Endothelial cell of umbilical vein (primary cell): ENCODE results near the gene USP7. TPM values are rescaled to one million over a fixed set of nuclear protein-coding genes. Genes with fewer than 3 reads are reported as not detected.

ENCODE experiments used
- BruUV-seq: library from RNA; stranded (reverse); fragments of 400-500 nt; replicated peaks from 2 replicates; lab custom pipeline; 2021; lab: Mats Ljungman, UMichigan
- CTCF ChIA-PET: fragments of 300-600, 350-600 bp; sonication (Branson Sonifier 250); formaldehyde crosslinking; loops from one replicate; lab custom pipeline; 2021; ENCODE audit warnings: antibody characterized with exemption, inconsistent platforms; lab: Charles Lee
- POLR2A ChIA-PET: fragments of 300-600, 350-600 bp; sonication (Branson Sonifier 250); formaldehyde crosslinking; loops from one replicate; lab custom pipeline; 2021; ENCODE audit warnings: antibody characterized with exemption, inconsistent platforms; lab: Charles Lee
- DNase-seq: peaks from one replicate; pipeline ENCODE4 v3.0.0-alpha.2; 2011; ENCODE audit warnings: low read depth, low spot score
- FAIRE-seq: peaks from 2 replicates; lab custom pipeline; 2011; peaks lifted over from hg19 to GRCh38; lab: Jason Lieb, UNC
- H2AFZ ChIP-seq: 2 replicates; pipeline ENCODE4 v1.6.0; 2012; ENCODE audit warnings: low read depth, low read length, control low read depth, inconsistent platforms
- H3K27ac ChIP-seq: 2 replicates; pipeline ENCODE4 v1.5.1; 2011; ENCODE audit warnings: low read depth, mild to moderate bottlenecking, control low read depth, low read length, moderate library complexity; ENCODE audit not compliant: insufficient read depth
- H3K27me3 ChIP-seq, 2 experiments: 2 replicates each; pipeline versions ENCODE4 v1.6.0 to v1.6.1; 2011; ENCODE audit warnings: low read length in 2 of 2, mixed read lengths in 1 of 2; ENCODE audit not compliant: control insufficient read depth in 2 of 2, insufficient read depth in 2 of 2
- H3K36me3 ChIP-seq, 2 experiments: 2 replicates in 1 of 2; 3 replicates in 1 of 2; pipeline ENCODE4 v1.5.1; 2011; ENCODE audit warnings: low read length in 2 of 2, mild to moderate bottlenecking in 1 of 2, moderate library complexity in 1 of 2; ENCODE audit not compliant: control insufficient read depth in 2 of 2, insufficient read depth in 2 of 2; ENCODE audit errors: extremely low read depth in 1 of 2
- H3K4me1 ChIP-seq: 3 replicates; pipeline ENCODE4 v1.5.1; 2011; ENCODE audit warnings: mild to moderate bottlenecking, low read length; ENCODE audit not compliant: control insufficient read depth, insufficient read depth; ENCODE audit errors: extremely low read depth
- H3K4me2 ChIP-seq: 2 replicates; pipeline ENCODE4 v1.6.1; 2011; ENCODE audit warnings: low read length, control low read depth, mixed read lengths; ENCODE audit not compliant: insufficient read depth
- H3K4me3 ChIP-seq, 3 experiments: fragments of 200-600 bp in 1 of 3; sonication (generic), shearing (Covaris generic) in 1 of 3; replicated peaks in 1 of 3; 2 replicates each; pipeline ENCODE4 v1.5.1; 2011 to 2016; ENCODE audit warnings: control low read depth in 3 of 3, low read length in 3 of 3, mild to moderate bottlenecking in 2 of 3, inconsistent platforms in 1 of 3, low read depth in 1 of 3, moderate library complexity in 1 of 3; ENCODE audit not compliant: insufficient read depth in 1 of 3
- H3K79me2 ChIP-seq: 2 replicates; pipeline ENCODE4 v1.6.0; 2012; ENCODE audit warnings: low read length, inconsistent platforms; ENCODE audit not compliant: control insufficient read depth, insufficient read depth
- H3K9ac ChIP-seq: replicated peaks from 2 replicates; pipeline ENCODE3; 2011; ENCODE audit warnings: low read length, control low read depth; ENCODE audit not compliant: insufficient read depth; ENCODE audit errors: extremely low read depth
- H3K9me1 ChIP-seq: replicated peaks from 3 replicates; pipeline ENCODE4 v1.6.0; 2011; ENCODE audit warnings: mild to moderate bottlenecking, low read length; ENCODE audit not compliant: control insufficient read depth, insufficient read depth; ENCODE audit errors: extremely low read depth
- H3K9me3 ChIP-seq: replicated peaks from 2 replicates; pipeline ENCODE4 v1.5.1; 2012; ENCODE audit warnings: low read length, inconsistent platforms; ENCODE audit not compliant: control insufficient read depth, insufficient read depth
- H4K20me1 ChIP-seq: replicated peaks from 2 replicates; pipeline ENCODE3; 2011; ENCODE audit warnings: mild to moderate bottlenecking, low read length; ENCODE audit not compliant: control insufficient read depth, insufficient read depth; ENCODE audit errors: extremely low read depth
- EZH2 ChIP-seq: IDR thresholded peaks from 2 replicates; pipeline ENCODE4 v1.6.1; 2012; ENCODE audit warnings: borderline replicate concordance, low read depth, mild to moderate bottlenecking, moderate library complexity, low read length, inconsistent platforms; ENCODE audit not compliant: severe bottlenecking
- FOS ChIP-seq: IDR thresholded peaks from 2 replicates; pipeline ENCODE4 v1.6.1; 2011; ENCODE audit warnings: mild to moderate bottlenecking, low read length, moderate library complexity, borderline replicate concordance; ENCODE audit not compliant: insufficient read depth
- GATA2 ChIP-seq: IDR thresholded peaks from 2 replicates; pipeline ENCODE4 v1.7.0; 2011; ENCODE audit warnings: low read depth, mild to moderate bottlenecking, moderate library complexity, mixed read lengths, low read length; ENCODE audit not compliant: insufficient read length, insufficient read depth
- JUN ChIP-seq: IDR thresholded peaks from 2 replicates; pipeline ENCODE4 v1.6.1; 2011; ENCODE audit warnings: borderline replicate concordance, low read depth; ENCODE audit not compliant: insufficient read length, insufficient read depth
- MYC ChIP-seq: IDR thresholded peaks from one replicate; pipeline ENCODE4 v1.6.1; 2011; ENCODE audit warnings: mild to moderate bottlenecking, low read depth, low read length
- POLR2A ChIP-seq: IDR thresholded peaks from 2 replicates; pipeline ENCODE4 v1.6.1; 2012; ENCODE audit warnings: low read depth, mild to moderate bottlenecking, control low read depth, low read length
- POLR2AphosphoS5 ChIP-seq: IDR thresholded peaks from 2 replicates; pipeline ENCODE4 v1.6.1; 2012; ENCODE audit warnings: low read depth, mild to moderate bottlenecking, control low read depth, low read length, moderate library complexity; ENCODE audit not compliant: insufficient read depth
- dilution Hi-C: fragments of 300-500 bp; cut with MboI; formaldehyde crosslinking; loops from one replicate; pipeline ENCODE4 v1.15.0; 2019; ENCODE audit warnings: low sequenced_read_pairs; ENCODE audit not compliant: extremely low pct_ligation_motif_present
- intact Hi-C: fragments of 100-400 bp; cut with micrococcal nuclease; formaldehyde crosslinking; loops from one replicate; pipeline ENCODE4 v1.10.0; 2022
- polyA plus RNA-seq, 4 experiments: library from polyadenylated mRNA; depleted of rRNA in 3 of 4; stranded (reverse) in 3 of 4; unstranded in 1 of 4; fragments of >200 nt; gene quantifications; 2 replicates each; pipeline versions ENCODE4 v1.2.1 to v1.2.3, GENCODE V29; 2011 to 2012; ENCODE audit warnings: missing spikeins in 1 of 4
- total RNA-seq: library from RNA; stranded (reverse); gene quantifications from 2 replicates; pipeline ENCODE4 v1.2.3, GENCODE V29; 2021
- TF ChIP-seq, protein P1 (sequence below), 2 donors: IDR thresholded peaks; 1 replicate in 1 of 2; 2 replicates in 1 of 2; pipeline ENCODE4 v1.5.1; 2011; ENCODE audit warnings: low read length in 2 of 2, mild to moderate bottlenecking in 2 of 2, moderate library complexity in 2 of 2, control low read depth in 1 of 2, inconsistent platforms in 1 of 2, low read depth in 1 of 2; ENCODE audit not compliant: insufficient read depth in 1 of 2; ENCODE audit errors: extremely low read depth in 1 of 2
- TF ChIP-seq, protein P2 (sequence below): IDR thresholded peaks from 2 replicates; pipeline ENCODE4 v1.6.1; 2011; ENCODE audit not compliant: insufficient read depth, insufficient read length

USP7 gene
- total and polyA plus RNA-seq, 2 donors (not counting 3 experiments of a cell fraction or from before 2014, with no cell fraction given) = 17.7 to 130 TPM

DNA sequence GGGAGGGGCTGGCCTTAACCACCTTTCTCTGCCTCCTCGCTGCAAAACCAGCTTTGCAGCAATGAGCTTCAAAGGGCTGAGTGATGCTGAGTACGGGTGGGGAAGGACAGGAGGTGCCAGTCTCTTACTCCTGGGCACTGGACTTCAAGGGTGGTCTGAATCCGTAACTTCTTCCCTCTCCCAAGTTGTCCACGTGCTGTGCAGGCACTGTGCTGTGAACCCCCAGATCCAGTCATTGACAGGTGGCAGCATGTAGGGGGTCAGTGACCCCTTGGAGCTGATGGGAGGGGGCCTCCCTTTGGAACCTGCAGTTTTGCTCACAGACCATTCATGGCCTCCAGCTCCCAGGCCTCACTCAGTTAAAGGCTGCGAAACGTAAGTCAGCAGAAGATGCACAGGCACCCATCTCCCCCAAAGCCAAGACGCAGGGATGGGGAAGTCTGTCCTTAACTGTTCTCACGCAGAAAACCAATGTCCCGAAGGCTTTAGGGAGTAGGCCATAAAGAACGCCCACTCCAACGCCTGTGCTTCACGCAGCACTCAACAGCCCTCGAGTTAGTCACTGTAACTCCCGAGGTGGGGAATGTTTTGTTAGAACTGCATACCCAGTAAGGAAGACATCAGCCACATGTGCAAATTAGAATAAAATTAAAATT lies 73.7 kb downstream of the USP7 start:
- Histone ChIP-seq H3K27me3 (no peaks in the 10 kb centered on the region), H3K9ac (no peak overlapping the region), H3K27ac (no peak overlapping the region), H3K9me1 (no peaks in the 10 kb centered on the region), H2AFZ (no peak overlapping the region), H3K4me2 (no peak overlapping the region), H3K36me3 (peaks cover 11 to 31% of the 10 kb centered on the region in 2 experiments), H3K4me3 (no peak overlapping the region), H4K20me1 (no peaks in the 10 kb centered on the region), H3K79me2 (no peaks in the 10 kb centered on the region), H3K9me3 (no peaks in the 10 kb centered on the region), H3K4me1 (peaks cover 12% of the 10 kb centered on the region)
- BruUV-seq = no TSS peak
- ChIA-PET CTCF (interaction anchor here (1.3 to 2.1 kb wide), 3 partner anchors 10 to 119 kb away, joined by 3 to 18 read pairs (median 9); no protein-coding TSS in a partner anchor), POLR2A (no interaction called here)
- dilution Hi-C loops (no loop called here), intact Hi-C loops (loop anchor here (5.0 kb wide), 1 partner anchor 117 kb away; no protein-coding TSS in a partner anchor)
- FAIRE-seq (no peak), DNase-seq (no peak)
- TF ChIP-seq, protein P1, sequence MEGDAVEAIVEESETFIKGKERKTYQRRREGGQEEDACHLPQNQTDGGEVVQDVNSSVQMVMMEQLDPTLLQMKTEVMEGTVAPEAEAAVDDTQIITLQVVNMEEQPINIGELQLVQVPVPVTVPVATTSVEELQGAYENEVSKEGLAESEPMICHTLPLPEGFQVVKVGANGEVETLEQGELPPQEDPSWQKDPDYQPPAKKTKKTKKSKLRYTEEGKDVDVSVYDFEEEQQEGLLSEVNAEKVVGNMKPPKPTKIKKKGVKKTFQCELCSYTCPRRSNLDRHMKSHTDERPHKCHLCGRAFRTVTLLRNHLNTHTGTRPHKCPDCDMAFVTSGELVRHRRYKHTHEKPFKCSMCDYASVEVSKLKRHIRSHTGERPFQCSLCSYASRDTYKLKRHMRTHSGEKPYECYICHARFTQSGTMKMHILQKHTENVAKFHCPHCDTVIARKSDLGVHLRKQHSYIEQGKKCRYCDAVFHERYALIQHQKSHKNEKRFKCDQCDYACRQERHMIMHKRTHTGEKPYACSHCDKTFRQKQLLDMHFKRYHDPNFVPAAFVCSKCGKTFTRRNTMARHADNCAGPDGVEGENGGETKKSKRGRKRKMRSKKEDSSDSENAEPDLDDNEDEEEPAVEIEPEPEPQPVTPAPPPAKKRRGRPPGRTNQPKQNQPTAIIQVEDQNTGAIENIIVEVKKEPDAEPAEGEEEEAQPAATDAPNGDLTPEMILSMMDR (IDR thresholded peaks at IDR 0.05; ENCODE audit: extremely low read depth in 1 of 2, insufficient read depth in 1 of 2, low read depth in 1 of 2, low read length in 2 of 2) = no peak
- TF ChIP-seq, protein P2, sequence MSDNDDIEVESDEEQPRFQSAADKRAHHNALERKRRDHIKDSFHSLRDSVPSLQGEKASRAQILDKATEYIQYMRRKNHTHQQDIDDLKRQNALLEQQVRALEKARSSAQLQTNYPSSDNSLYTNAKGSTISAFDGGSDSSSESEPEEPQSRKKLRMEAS = no peak
- TF ChIP-seq EZH2 (no peak), POLR2A (no peak), GATA2 (no peak), JUN (no peak), MYC (no peak), FOS (no peak), POLR2AphosphoS5 (no peak)
